ENCODE results near the gene ATAT1. TPM values are rescaled to one million over a fixed set of nuclear protein-coding genes. Genes with fewer than 3 reads are reported as not detected.
A peak's percentile ranks its signal among the peaks of the same experiment; 100 is the strongest.

Gene ATAT1
- total RNA-seq, 4 donors from 2014 or later: 0.82 to 2.6 (median 2.1) TPM

DNA sequence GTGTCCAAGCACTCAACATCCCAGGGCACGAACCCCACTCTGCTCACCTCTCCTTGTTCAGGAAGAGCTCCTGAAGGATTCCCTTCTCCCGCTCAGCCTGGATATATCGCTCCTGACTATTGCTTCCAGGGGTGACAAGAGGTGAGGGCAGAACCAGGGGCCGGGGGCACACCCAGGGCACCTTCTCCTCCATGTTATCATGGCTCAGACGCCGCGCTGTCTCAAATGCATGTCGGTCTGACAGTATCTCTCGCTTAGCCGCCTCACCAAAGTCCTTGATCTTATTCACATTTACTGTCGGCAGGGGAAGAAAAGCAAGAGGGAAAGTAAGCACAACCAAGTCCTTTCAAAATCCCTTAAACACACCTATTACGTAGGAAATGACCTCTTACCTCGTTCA is 22.7 kb upstream of the ATAT1 start:
- no peak for TF ChIP-seq EP300 (IDR thresholded peaks at IDR 0.05)
- TF ChIP-seq POLR2AphosphoS5 (IDR thresholded peaks at IDR 0.05): no peak
- TF ChIP-seq POLR2A (IDR thresholded peaks at IDR 0.05): no peak
- TF ChIP-seq, protein P1, sequence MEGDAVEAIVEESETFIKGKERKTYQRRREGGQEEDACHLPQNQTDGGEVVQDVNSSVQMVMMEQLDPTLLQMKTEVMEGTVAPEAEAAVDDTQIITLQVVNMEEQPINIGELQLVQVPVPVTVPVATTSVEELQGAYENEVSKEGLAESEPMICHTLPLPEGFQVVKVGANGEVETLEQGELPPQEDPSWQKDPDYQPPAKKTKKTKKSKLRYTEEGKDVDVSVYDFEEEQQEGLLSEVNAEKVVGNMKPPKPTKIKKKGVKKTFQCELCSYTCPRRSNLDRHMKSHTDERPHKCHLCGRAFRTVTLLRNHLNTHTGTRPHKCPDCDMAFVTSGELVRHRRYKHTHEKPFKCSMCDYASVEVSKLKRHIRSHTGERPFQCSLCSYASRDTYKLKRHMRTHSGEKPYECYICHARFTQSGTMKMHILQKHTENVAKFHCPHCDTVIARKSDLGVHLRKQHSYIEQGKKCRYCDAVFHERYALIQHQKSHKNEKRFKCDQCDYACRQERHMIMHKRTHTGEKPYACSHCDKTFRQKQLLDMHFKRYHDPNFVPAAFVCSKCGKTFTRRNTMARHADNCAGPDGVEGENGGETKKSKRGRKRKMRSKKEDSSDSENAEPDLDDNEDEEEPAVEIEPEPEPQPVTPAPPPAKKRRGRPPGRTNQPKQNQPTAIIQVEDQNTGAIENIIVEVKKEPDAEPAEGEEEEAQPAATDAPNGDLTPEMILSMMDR (IDR thresholded peaks at IDR 0.05): no peak
- peaks cover 0 to 33% (median 0%) of the 10 kb centered on the region in 3 donors for H3K4me1 ChIP-seq
- H3K9me3 ChIP-seq: no peaks in the 10 kb centered on the region
- no peak overlapping the region for H3K27ac ChIP-seq
- no peak overlapping the region for H3K4me3 ChIP-seq
- 83 to 92% methylated on average over 10 to 13 of the region's 13 CpGs for WGBS, 2 donors (ENCODE audit: low coverage in 1 of 2)
- ATAC-seq: no peak
- no peaks in the 10 kb centered on the region for H3K27me3 ChIP-seq
- H3K36me3 ChIP-seq: peaks cover 10 to 88% of the 10 kb centered on the region in 2 donors

DNA sequence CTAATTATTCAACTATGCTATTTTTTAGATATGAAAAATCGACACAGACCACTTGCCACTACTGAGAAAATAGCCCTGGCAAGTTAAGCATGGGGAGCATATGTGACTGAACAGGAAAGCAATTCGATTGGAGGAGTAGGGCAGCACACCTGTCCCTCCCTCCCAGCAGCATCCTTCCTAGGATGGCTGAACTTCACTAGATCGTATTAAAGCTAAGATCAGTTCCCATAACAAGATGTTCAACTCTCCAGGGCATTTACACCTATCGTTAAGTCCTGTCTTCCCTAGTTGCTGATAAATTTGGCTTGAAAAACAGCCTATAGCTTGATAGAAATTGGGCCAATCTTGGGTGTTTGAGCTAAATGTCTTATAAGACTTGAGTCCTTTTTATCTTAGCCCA is 16.6 kb upstream of the ATAT1 start:
- no peak overlapping the region for H3K4me3 ChIP-seq
- H3K27me3 ChIP-seq: no peaks in the 10 kb centered on the region
- H3K9me3 ChIP-seq: no peaks in the 10 kb centered on the region
- no peak overlapping the region for H3K27ac ChIP-seq
- peaks cover 3 to 44% of the 10 kb centered on the region in 2 donors for H3K36me3 ChIP-seq
- ATAC-seq: no peak
- no peak for TF ChIP-seq POLR2AphosphoS5 (IDR thresholded peaks at IDR 0.05)
- peaks cover 30 to 77% (median 35%) of the 10 kb centered on the region in 3 donors for H3K4me1 ChIP-seq
- 73 to 88% methylated on average over 4 of the region's 4 CpGs for WGBS, 2 donors (ENCODE audit: low coverage in 1 of 2)

DNA sequence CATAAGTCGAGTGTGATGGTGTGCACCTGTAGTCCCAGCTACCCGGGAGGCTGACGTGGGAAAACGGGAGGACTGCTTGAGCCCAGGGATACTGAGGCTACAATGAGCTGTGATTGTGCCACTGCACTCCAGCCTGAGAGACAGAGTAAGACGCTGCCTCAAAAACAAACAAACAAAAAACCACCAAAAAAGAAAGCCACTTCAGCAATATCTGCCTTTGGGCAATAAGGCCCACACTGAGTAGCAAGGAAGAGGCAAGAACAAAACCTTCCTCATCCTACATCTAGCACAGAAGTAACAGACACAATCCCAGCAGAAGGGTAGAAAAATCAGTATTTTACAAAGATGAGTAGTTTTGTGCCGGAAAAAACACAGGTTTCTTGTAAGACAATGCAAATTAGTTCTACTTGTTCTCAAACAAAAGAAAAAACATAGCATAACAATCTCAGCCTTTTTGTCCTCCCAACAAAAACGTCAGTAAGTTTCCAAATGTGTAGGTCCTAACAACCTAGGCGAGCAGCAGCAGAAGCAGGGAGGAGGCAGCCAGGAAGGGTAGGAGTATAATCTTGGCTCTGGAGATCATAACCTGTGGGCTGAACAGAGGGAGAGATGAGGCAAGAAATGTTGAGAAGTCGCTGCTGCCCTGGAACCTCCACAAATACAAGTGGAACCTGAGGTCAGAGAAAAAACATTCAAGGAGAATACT is 15.4 kb upstream of the ATAT1 start:
- Histone ChIP-seq H3K4me3 (no peak overlapping the region), H3K4me1 (peaks cover 30 to 77% (median 35%) of the 10 kb centered on the region in 3 donors), H3K36me3 (peaks cover 0 to 35% of the 10 kb centered on the region in 2 donors), H3K27ac (peak overlapping the region in 2 of 4 donors; percentile 39 to 92), H3K27me3 (no peaks in the 10 kb centered on the region), H3K9me3 (no peaks in the 10 kb centered on the region)
- TF ChIP-seq, protein P1 (IDR thresholded peaks at IDR 0.05): no peak
- TF ChIP-seq POLR2A (IDR thresholded peaks at IDR 0.05) (no peak), EP300 (IDR thresholded peaks at IDR 0.05) (no peak), POLR2AphosphoS5 (IDR thresholded peaks at IDR 0.05) (no peak)
- ATAC-seq: no peak
- 57 to 61% methylated on average over 3 to 5 of the region's 9 CpGs for WGBS, 2 donors (ENCODE audit: low coverage in 1 of 2)

DNA sequence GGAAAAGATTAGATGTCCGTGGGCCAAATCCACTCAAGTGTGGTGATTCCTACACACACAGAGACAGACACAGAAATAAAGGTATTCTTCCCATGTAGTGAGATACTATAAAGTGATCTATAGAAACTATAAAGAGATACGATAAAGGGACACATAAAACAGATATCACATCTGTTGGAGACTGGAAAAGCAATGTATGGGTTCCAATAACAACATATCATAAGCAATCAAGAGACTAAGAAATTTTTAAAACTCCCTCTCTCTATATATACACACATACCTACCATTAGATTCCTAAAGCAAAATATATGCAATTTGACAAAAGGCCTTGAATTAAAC is 14.8 kb upstream of the ATAT1 start:
- WGBS, 2 donors (ENCODE audit: low coverage in 1 of 2): 59 to 61% methylated on average over 2 of the region's 2 CpGs
- TF ChIP-seq, protein P1 (IDR thresholded peaks at IDR 0.05): no peak
- TF ChIP-seq POLR2AphosphoS5 (IDR thresholded peaks at IDR 0.05) (no peak), POLR2A (IDR thresholded peaks at IDR 0.05) (no peak), EP300 (IDR thresholded peaks at IDR 0.05) (no peak)
- H3K27me3 ChIP-seq: no peaks in the 10 kb centered on the region
- H3K4me1 ChIP-seq: peaks cover 30 to 74% (median 35%) of the 10 kb centered on the region in 3 donors
- H3K27ac ChIP-seq: peak overlapping the region in 3 of 4 donors; percentile 39 to 92 (median 76)
- peaks cover 0 to 35% of the 10 kb centered on the region in 2 donors for H3K36me3 ChIP-seq
- ATAC-seq: no peak
- H3K4me3 ChIP-seq: no peak overlapping the region
- no peaks in the 10 kb centered on the region for H3K9me3 ChIP-seq

DNA sequence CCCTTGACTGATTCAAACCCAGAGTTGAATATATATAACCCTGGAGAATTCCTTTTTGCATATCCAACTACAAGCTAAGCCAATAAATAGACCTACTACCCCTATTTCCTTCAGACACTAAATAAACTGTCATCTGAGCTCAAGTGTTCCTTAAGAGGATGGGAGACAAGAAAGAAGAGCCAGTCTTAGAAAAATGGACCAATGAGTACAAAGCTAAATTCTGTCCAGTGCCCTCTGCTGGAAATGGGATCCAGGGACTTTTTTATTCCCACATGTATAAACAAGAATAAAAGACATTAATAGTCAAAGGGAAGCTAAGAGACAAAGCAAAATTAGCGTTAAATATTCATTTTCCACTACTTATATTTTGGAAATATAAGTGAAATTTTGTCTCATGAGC is 14.5 kb upstream of the ATAT1 start:
- 44 to 67% methylated on average over 1 of the region's 1 CpG for WGBS, 2 donors (ENCODE audit: low coverage in 1 of 2)
- no peak for ATAC-seq
- Histone ChIP-seq H3K9me3 (no peaks in the 10 kb centered on the region), H3K36me3 (peaks cover 0 to 31% of the 10 kb centered on the region in 2 donors), H3K4me3 (no peak overlapping the region), H3K27me3 (no peaks in the 10 kb centered on the region), H3K4me1 (peaks cover 30 to 71% (median 35%) of the 10 kb centered on the region in 3 donors), H3K27ac (peak overlapping the region in 3 of 4 donors; percentile 76 to 95 (median 92))
- TF ChIP-seq, protein P1 (IDR thresholded peaks at IDR 0.05): peak in 3 of 4 experiments; percentile 7 to 38 (median 35)
- no peak for TF ChIP-seq POLR2AphosphoS5 (IDR thresholded peaks at IDR 0.05)
- TF ChIP-seq EP300 (IDR thresholded peaks at IDR 0.05): no peak
- TF ChIP-seq POLR2A (IDR thresholded peaks at IDR 0.05): no peak
